Endothelial cell of umbilical vein (primary cell): ENCODE data around the gene KYNU.

Experiments used
- CTCF ChIP-seq, 2 donors: IDR thresholded peaks; 1 replicate in 1 of 2; 2 replicates in 1 of 2; pipeline ENCODE4 v1.5.1; 2011; ENCODE audit warnings: low read length in 2 of 2, mild to moderate bottlenecking in 2 of 2, moderate library complexity in 2 of 2, control low read depth in 1 of 2, inconsistent platforms in 1 of 2, low read depth in 1 of 2; ENCODE audit not compliant: insufficient read depth in 1 of 2; ENCODE audit errors: extremely low read depth in 1 of 2
- EZH2 ChIP-seq: IDR thresholded peaks from 2 replicates; pipeline ENCODE4 v1.6.1; 2012; ENCODE audit warnings: borderline replicate concordance, low read depth, mild to moderate bottlenecking, moderate library complexity, low read length, inconsistent platforms; ENCODE audit not compliant: severe bottlenecking

GRCh38 chr2:142935563-142936089 lies 58.2 kb downstream of the KYNU start:
- TF ChIP-seq CTCF (IDR thresholded peaks at IDR 0.05; ENCODE audit: extremely low read depth in 1 of 2, insufficient read depth in 1 of 2, low read depth in 1 of 2, low read length in 2 of 2) (no peak), EZH2 (no peak)
